Mesothelial cell of epicardium (in vitro differentiated cells): ENCODE data around the gene ZC3H11A. TPM values are rescaled to one million over a fixed set of nuclear protein-coding genes. Genes with fewer than 3 reads are reported as not detected.

Source experiments
- DNase-seq, 2 experiments: peaks; one replicate each; pipeline ENCODE4 v3.0.0; 2021; ENCODE audit warnings: low spot score in 2 of 2; ENCODE audit not compliant: unreplicated experiment in 2 of 2
- H3K27ac Mint-ChIP-seq: 2 replicates; pipeline ENCODE4 v1.8.0; 2021; ENCODE audit warnings: mixed read lengths
- H3K27me3 Mint-ChIP-seq: 2 replicates; pipeline ENCODE4 v1.8.0; 2021; ENCODE audit warnings: low read depth, mixed read lengths
- H3K36me3 Mint-ChIP-seq: 2 replicates; pipeline ENCODE4 v1.8.0; 2021; ENCODE audit warnings: mixed read lengths
- H3K4me1 Mint-ChIP-seq: 2 replicates; pipeline ENCODE4 v1.8.0; 2021; ENCODE audit warnings: mixed read lengths
- H3K4me3 Mint-ChIP-seq: 2 replicates; pipeline ENCODE4 v1.8.0; 2021; ENCODE audit warnings: mild to moderate bottlenecking, moderate library complexity, mixed read lengths
- H3K9me3 Mint-ChIP-seq: 2 replicates; pipeline ENCODE4 v1.8.0; 2021; ENCODE audit warnings: mixed read lengths
- total RNA-seq: library from RNA; stranded (reverse); gene quantifications from 3 replicates; pipeline ENCODE4 v1.2.1, GENCODE V29; 2021
- TF ChIP-seq, protein P1 (sequence below): fragments of 200-600 bp; sonication (generic); IDR thresholded peaks from one replicate; pipeline ENCODE4 v1.5.0; 2021; ENCODE audit warnings: antibody characterized with exemption; ENCODE audit not compliant: unreplicated experiment

Gene ZC3H11A
- total RNA-seq, 1 donor from 2014 or later, result 105 TPM

DNA sequence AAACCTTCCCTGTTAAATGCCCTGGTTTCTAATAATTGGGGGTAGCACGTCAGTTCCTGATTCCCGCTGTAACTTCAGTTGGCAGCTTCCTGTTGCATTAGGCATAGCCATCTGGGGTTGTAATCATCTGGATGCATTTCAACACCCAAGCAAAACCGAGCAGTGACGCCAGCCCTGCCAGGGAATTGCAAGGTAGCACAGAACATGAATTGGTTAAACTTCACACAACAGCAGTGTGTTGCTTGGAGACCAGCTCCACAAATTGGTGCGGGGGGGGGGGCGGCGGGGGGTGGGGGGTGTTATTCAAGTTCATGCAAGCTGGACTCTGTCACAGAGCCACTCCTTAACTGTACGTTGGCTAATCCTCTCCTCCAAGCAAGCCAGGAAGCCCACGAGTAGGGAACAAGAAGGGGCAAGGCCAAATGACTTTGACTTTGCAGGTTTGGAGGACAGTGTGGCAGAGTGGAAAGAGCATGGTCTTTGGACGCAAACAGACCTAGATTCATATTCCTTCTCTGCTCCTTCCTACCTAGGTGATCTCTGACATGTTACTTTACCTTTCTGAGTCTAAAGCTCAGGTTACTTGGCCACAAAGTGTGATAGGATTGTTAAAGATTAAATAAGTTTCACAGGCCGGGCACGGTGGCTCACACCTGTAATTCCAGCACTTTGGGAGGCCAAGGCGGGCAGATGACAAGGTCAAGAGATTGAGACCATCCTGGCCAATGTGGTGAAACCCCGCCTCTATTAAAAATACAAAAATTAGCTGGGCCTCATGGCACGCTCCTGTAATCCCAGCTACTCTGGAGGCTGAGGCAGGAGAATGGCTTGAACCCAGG is 25.7 kb upstream of the ZC3H11A start:
- TF ChIP-seq, protein P1, sequence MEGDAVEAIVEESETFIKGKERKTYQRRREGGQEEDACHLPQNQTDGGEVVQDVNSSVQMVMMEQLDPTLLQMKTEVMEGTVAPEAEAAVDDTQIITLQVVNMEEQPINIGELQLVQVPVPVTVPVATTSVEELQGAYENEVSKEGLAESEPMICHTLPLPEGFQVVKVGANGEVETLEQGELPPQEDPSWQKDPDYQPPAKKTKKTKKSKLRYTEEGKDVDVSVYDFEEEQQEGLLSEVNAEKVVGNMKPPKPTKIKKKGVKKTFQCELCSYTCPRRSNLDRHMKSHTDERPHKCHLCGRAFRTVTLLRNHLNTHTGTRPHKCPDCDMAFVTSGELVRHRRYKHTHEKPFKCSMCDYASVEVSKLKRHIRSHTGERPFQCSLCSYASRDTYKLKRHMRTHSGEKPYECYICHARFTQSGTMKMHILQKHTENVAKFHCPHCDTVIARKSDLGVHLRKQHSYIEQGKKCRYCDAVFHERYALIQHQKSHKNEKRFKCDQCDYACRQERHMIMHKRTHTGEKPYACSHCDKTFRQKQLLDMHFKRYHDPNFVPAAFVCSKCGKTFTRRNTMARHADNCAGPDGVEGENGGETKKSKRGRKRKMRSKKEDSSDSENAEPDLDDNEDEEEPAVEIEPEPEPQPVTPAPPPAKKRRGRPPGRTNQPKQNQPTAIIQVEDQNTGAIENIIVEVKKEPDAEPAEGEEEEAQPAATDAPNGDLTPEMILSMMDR, result no peak
- DNase-seq, result peak in 1 of 2 experiments; percentile 40
- Mint-ChIP-seq H3K4me1 (peaks cover 5% of the 10 kb centered on the region), H3K27me3 (no peaks in the 10 kb centered on the region), H3K27ac (peak overlapping the region; percentile 15), H3K36me3 (no peaks in the 10 kb centered on the region), H3K9me3 (no peaks in the 10 kb centered on the region), H3K4me3 (no peak overlapping the region)

DNA sequence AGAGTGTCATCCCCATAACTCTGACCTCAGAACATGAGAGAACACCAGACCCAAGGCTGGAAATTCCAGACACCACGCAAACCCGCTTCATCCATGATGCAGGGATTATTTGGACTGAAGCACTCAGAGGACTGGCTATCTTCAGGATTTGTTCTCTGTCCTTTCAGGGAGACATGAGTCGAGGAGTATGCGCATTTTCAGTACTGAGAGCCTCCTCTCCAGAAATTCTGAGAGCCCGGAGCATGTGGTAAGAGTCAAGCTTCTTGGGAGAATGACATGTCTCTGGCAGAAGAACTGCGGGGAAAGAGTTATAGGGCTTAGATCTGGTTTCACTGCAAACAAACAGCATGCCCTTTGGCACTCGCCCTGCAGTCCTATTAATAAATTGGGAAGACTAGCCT is 23.5 kb upstream of the ZC3H11A start:
- H3K27me3 Mint-ChIP-seq, result no peaks in the 10 kb centered on the region
- DNase-seq, result no peak
- H3K27ac Mint-ChIP-seq, result no peak overlapping the region
- peaks cover 5% of the 10 kb centered on the region for H3K4me1 Mint-ChIP-seq
- no peak overlapping the region for H3K4me3 Mint-ChIP-seq
- no peaks in the 10 kb centered on the region for H3K9me3 Mint-ChIP-seq
- TF ChIP-seq, protein P1, result no peak
- no peaks in the 10 kb centered on the region for H3K36me3 Mint-ChIP-seq

DNA sequence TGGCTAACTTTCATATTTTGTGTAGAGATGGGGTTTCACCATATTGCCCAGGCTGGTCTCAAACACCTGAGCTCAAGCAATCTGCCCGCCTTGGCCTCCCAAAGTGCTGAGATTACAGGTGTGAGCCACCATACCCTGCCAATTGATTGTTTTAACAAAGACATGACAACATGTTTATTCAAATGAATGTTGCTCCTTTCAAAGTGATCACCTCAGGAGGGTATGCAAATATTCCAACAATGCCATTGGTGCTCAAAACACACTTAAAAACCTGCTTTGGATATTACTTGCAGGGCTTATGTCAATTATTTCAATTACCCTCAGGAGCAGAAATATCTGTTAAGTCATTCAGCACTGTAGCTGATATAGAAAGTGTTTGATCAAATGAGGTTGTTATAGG is 22.6 kb upstream of the ZC3H11A start:
- no peak for DNase-seq
- Mint-ChIP-seq H3K9me3 (no peaks in the 10 kb centered on the region), H3K4me3 (no peak overlapping the region), H3K4me1 (peaks cover 5% of the 10 kb centered on the region), H3K27me3 (no peaks in the 10 kb centered on the region), H3K27ac (no peak overlapping the region), H3K36me3 (no peaks in the 10 kb centered on the region)
- TF ChIP-seq, protein P1, result no peak

DNA sequence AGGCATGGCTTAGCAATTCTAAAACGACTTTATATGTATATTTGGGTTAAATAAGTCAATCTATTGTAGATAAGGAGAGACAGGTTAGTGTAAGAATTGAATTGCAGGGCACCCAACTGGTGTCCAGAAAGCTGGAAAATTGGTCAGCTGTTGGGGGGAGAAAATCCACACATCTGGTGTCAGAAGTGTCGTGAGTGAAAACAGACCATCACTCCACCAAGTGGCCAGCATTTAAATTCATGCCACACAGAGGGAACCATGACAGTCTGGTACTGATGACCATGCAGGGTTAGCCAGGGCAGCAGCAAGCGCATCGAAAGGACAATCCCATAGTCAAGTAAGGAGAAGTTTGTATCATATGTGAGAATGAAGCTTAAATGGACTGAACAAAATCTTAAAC is 18.8 kb upstream of the ZC3H11A start:
- Mint-ChIP-seq H3K4me1 (no peaks in the 10 kb centered on the region), H3K27me3 (no peaks in the 10 kb centered on the region), H3K4me3 (no peak overlapping the region), H3K9me3 (no peaks in the 10 kb centered on the region), H3K27ac (no peak overlapping the region), H3K36me3 (no peaks in the 10 kb centered on the region)
- TF ChIP-seq, protein P1, result no peak
- no peak for DNase-seq

DNA sequence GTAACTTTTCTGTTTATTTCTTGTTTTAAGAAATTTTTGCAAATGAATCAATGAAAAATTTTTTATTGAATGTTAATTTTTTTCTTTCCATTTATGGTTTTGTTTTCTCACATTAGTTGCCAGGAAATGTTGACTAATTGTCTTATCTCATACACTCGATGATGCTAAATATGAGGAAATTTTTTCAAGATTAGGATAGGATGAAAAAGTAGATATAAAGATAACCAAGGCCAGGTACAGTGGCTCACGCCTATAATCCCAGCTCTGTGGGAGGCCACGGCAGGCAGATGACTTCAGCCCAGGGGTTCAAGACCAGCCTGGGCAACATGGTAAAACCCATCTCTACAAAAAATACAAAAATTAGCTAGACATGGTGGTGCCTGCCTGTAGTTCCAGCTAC is 17.8 kb upstream of the ZC3H11A start:
- no peak overlapping the region for H3K27ac Mint-ChIP-seq
- TF ChIP-seq, protein P1, result no peak
- no peaks in the 10 kb centered on the region for H3K27me3 Mint-ChIP-seq

More for the DNA sequence above, 17.8 kb upstream of the ZC3H11A start:
- H3K4me1 Mint-ChIP-seq, result no peaks in the 10 kb centered on the region
- H3K9me3 Mint-ChIP-seq, result no peaks in the 10 kb centered on the region
- no peak for DNase-seq
- H3K36me3 Mint-ChIP-seq, result no peaks in the 10 kb centered on the region
- H3K4me3 Mint-ChIP-seq, result no peak overlapping the region
